Mesothelial cell of epicardium (in vitro differentiated cells): Measurements from ENCODE around the gene IFNG-AS1. TPM values are rescaled to one million over a fixed set of nuclear protein-coding genes. Genes with fewer than 3 reads are reported as not detected.
A peak's percentile ranks its signal among the peaks of the same experiment; 100 is the strongest.

Experiments
- DNase-seq, 2 experiments: peaks; one replicate each; pipeline ENCODE4 v3.0.0; 2021; ENCODE audit warnings: low spot score in 2 of 2; ENCODE audit not compliant: unreplicated experiment in 2 of 2
- H3K27ac Mint-ChIP-seq: 2 replicates; pipeline ENCODE4 v1.8.0; 2021; ENCODE audit warnings: mixed read lengths
- H3K27me3 Mint-ChIP-seq: 2 replicates; pipeline ENCODE4 v1.8.0; 2021; ENCODE audit warnings: low read depth, mixed read lengths
- H3K36me3 Mint-ChIP-seq: 2 replicates; pipeline ENCODE4 v1.8.0; 2021; ENCODE audit warnings: mixed read lengths
- H3K4me1 Mint-ChIP-seq: 2 replicates; pipeline ENCODE4 v1.8.0; 2021; ENCODE audit warnings: mixed read lengths
- H3K4me3 Mint-ChIP-seq: 2 replicates; pipeline ENCODE4 v1.8.0; 2021; ENCODE audit warnings: mild to moderate bottlenecking, moderate library complexity, mixed read lengths
- H3K9me3 Mint-ChIP-seq: 2 replicates; pipeline ENCODE4 v1.8.0; 2021; ENCODE audit warnings: mixed read lengths
- CTCF ChIP-seq: fragments of 200-600 bp; sonication (generic); IDR thresholded peaks from one replicate; pipeline ENCODE4 v1.5.0; 2021; ENCODE audit warnings: antibody characterized with exemption; ENCODE audit not compliant: unreplicated experiment
- total RNA-seq: library from RNA; stranded (reverse); gene quantifications from 3 replicates; pipeline ENCODE4 v1.2.1, GENCODE V29; 2021

IFNG-AS1 gene
- total RNA-seq, 1 donor from 2014 or later = not detected

GRCh38 chr12:67981287-67982162 is 7.7 kb upstream of the IFNG-AS1 start:
- no peak for DNase-seq

GRCh38 chr12:67982164-67982563 is 7.1 kb upstream of the IFNG-AS1 start:
- Mint-ChIP-seq H3K27me3 (peaks cover 2% of the 10 kb centered on the region), H3K4me3 (no peak overlapping the region), H3K27ac (peak overlapping the region; percentile 18), H3K36me3 (no peaks in the 10 kb centered on the region), H3K4me1 (peaks cover 20% of the 10 kb centered on the region), H3K9me3 (no peaks in the 10 kb centered on the region)
- no peak for DNase-seq
- TF ChIP-seq CTCF = no peak

More at GRCh38 chr12:67981287-67982162, 7.7 kb upstream of the IFNG-AS1 start:
- Mint-ChIP-seq H3K27me3 (peaks cover 2% of the 10 kb centered on the region), H3K4me3 (no peak overlapping the region), H3K9me3 (no peaks in the 10 kb centered on the region), H3K36me3 (no peaks in the 10 kb centered on the region), H3K27ac (peak overlapping the region; percentile 59), H3K4me1 (peaks cover 20% of the 10 kb centered on the region)
- no peak for TF ChIP-seq CTCF

GRCh38 chr12:67986632-67987031 is 2.6 kb upstream of the IFNG-AS1 start:
- Mint-ChIP-seq H3K27ac (no peak overlapping the region), H3K36me3 (no peaks in the 10 kb centered on the region), H3K4me1 (peaks cover 14% of the 10 kb centered on the region), H3K4me3 (no peak overlapping the region), H3K9me3 (no peaks in the 10 kb centered on the region), H3K27me3 (peaks cover 14% of the 10 kb centered on the region)
- DNase-seq = no peak
- no peak for TF ChIP-seq CTCF

GRCh38 chr12:67988601-67989021 is 636 bp upstream of the IFNG-AS1 start:
- Mint-ChIP-seq H3K9me3 (no peaks in the 10 kb centered on the region), H3K36me3 (no peaks in the 10 kb centered on the region), H3K4me1 (no peaks in the 10 kb centered on the region), H3K27me3 (peaks cover 14% of the 10 kb centered on the region), H3K27ac (no peak overlapping the region), H3K4me3 (no peak overlapping the region)
- no peak for DNase-seq
- TF ChIP-seq CTCF = no peak

GRCh38 chr12:67991158-67991557 is 1.9 kb downstream of the IFNG-AS1 start:
- no peak for TF ChIP-seq CTCF
- no peak overlapping the region for H3K27ac Mint-ChIP-seq
- H3K9me3 Mint-ChIP-seq = no peaks in the 10 kb centered on the region
- no peaks in the 10 kb centered on the region for H3K4me1 Mint-ChIP-seq
- H3K36me3 Mint-ChIP-seq = no peaks in the 10 kb centered on the region
- no peak overlapping the region for H3K4me3 Mint-ChIP-seq
- peaks cover 18% of the 10 kb centered on the region for H3K27me3 Mint-ChIP-seq
- no peak for DNase-seq
